ENCODE measurements around the gene TAS2R46.

DNA sequence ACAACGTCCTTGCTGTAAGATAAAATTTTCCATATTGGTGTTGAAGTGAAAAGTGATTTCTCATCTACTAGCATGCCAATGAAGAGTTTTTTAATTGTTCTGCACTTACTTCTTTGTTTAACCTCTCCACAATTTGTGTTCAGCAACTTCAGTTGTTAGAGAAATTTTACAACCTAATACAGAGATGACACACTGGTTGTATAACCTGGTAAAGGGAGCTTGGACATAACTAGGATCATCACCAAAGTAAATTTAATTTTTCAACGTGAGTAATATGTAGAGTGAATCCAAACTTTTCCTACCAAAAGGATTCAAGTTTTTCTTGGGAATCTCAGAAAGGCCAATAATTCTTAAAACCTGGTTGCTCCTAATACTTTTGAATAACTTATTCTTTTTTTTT lies 43.5 kb upstream of the TAS2R46 start:
- no peak for TF ChIP-seq TAF1 (IDR thresholded peaks at IDR 0.05; ENCODE audit: borderline replicate concordance, low read depth, low read length)
- TF ChIP-seq POLR2A (IDR thresholded peaks at IDR 0.05; ENCODE audit: low read depth, low read length): no peak
- no peak for TF ChIP-seq POLR2AphosphoS5 (IDR thresholded peaks at IDR 0.05; ENCODE audit: low read depth, low read length)
